Astrocyte of the spinal cord (primary cell): ENCODE data around the gene ONECUT3.

Source experiments
- DNase-seq: peaks from one replicate; pipeline ENCODE4 v3.0.0; 2011; ENCODE audit warnings: low read depth, low spot score
- H3K4me3 ChIP-seq: 2 replicates; pipeline ENCODE4 v1.5.1; 2011; ENCODE audit warnings: low read depth, mild to moderate bottlenecking, low read length, moderate library complexity
- CTCF ChIP-seq: IDR thresholded peaks from 2 replicates; pipeline ENCODE4 v1.5.1; 2012; ENCODE audit warnings: low read depth, mild to moderate bottlenecking, low read length, inconsistent platforms
- in situ Hi-C: cut with HindIII; loops from 2 replicates; pipeline ENCODE4 v1.10.0; 2017; ENCODE audit warnings: low sequenced_read_pairs

The ONECUT3 gene

DNA sequence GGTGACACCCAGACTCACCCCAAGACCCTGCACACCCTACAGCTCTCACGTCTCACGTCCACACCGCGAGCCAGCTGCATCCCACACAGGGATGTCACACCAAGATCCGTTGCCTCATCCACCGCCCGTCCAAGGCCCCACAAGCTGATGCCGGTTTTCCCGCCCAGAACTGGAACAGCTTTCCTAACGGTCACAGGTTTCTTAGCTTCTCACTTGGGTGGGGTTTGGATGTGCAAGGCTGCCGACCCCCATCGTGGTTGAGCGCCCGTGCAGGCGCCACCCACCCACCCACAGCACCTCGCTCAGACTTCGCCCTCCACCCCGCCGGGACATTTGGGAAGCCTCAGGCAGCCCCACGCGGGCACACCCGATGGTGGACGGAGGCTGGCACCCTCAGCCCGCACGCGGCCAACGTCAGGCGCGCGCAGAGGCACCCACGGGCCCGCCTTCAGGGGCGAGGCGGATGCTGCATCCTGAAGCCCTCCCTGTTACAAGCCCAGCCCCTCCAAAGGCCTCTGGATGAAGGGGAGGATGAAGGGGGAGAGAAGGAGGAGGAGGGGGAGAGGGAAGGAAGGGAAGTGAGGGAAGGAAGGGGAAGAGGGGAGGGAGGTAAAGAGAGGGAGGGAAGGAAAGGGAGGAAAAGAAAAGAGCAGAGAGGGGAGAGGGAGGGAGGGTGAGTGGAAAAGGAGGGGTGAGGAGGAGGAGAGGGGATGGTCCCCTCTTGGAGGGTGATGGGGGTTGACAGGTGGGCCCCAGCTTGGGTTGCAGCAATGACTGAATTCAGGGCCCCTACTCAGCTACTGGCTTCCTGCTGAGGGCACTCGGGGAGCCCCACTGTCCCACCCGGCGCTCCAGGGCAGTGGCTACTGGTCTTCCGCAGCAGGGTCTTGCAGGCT is 12.8 kb downstream of the ONECUT3 start:
- TF ChIP-seq CTCF: no peak
- no peak overlapping the region for H3K4me3 ChIP-seq
- in situ Hi-C loops: no loop called here
- DNase-seq: no peak

DNA sequence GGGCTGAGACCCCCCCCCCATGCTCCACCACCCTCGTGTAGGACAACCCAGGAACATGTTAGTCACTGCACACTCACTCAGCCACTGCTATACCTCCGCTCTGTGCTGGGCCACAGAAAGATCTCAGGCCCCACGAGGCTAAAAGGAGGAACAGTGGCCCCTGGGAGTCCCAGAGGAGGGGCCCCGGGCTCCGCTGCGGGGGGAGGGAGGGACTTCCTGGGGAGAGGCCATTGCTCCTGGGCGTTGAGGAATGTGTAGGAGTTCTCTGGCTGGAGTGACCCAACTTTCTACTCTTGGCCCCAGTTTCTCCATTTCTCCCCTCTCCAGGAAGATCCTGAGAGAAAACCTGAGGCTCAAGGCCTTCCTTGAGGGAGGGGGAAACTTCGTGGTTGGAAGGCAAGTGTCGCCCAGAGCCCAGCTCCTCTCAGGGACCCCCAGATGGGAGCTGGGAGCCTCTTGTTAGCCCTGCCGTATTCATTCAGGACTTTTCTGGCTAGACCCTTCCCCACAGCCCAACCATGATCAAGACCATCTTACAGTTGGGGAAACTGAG is 13.6 kb downstream of the ONECUT3 start:
- no peak overlapping the region for H3K4me3 ChIP-seq
- DNase-seq: no peak
- TF ChIP-seq CTCF: no peak
- in situ Hi-C loops: no loop called here

DNA sequence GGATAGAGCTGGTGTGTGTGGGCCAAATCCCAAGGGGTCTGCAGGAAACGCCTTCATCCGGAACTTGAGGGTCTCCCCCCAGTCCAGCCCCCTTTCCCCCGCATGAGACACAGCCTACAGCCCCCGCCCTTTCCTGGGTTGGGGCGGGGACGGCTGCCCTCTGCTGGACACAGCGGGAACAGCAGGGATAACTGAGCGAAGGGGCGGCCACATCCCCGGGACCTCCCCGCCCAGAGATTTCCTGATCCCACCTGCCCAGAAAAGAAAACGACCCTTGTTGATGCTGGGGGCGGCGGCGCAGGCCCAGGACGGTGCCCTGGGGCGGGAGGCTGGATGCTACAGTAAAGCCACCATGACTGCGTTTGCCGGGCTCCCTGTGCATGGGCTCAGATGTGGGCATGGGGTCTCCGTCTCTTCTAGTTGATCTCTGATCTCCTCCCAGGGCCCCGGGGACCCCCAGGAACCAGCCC is 14.2 kb downstream of the ONECUT3 start:
- in situ Hi-C loops: no loop called here
- no peak for DNase-seq
- peak; percentile 95 for TF ChIP-seq CTCF
- no peak overlapping the region for H3K4me3 ChIP-seq

DNA sequence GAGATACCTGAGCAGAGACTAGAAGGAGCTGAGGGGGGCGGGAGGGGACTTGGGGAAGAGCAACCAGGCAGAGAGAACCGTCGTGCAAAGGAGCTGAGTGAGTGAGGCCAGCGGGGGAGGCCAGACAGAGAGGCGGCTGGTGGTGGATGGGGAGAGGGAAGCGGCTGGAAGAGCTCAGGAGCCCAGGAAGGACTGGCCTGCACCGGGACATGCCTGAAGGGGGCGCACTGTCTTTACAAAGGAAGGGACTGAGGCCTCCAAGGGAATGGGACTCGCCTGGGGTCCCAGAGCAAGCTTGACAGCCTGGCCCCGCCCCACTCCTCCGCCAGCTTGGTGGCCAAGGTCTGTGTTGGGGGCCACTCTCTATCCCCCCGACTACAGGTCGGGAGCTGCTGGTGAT is 14.9 kb downstream of the ONECUT3 start:
- no peak overlapping the region for H3K4me3 ChIP-seq
- no peak for DNase-seq
- peak; percentile 47 for TF ChIP-seq CTCF
- in situ Hi-C loops: no loop called here

- in situ Hi-C loops: no loop called here
- DNase-seq: no peak
- H3K4me3 ChIP-seq: no peak overlapping the region
- no peak for TF ChIP-seq CTCF
Observed at GRCh38 chr19:1768918-1769644, 15.8 kb downstream of the ONECUT3 start.

DNA sequence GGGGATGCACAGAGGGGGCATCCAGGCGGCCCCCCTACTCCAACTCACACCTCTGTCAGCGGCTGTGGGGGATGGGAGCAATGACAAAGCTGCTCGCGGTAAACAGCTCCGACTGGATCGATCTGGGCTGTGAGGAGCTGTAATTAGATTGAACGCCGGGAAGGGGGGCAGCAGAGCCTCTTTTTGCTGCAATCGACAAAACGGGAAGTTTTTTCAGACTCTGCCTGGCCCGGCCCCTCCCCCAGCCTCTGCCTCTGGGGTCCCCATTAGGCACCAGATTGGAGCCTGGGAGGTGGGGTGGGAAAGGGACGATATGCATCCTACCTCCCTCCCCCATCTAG is 16.3 kb downstream of the ONECUT3 start:
- in situ Hi-C loops: no loop called here
- no peak for DNase-seq
- no peak for TF ChIP-seq CTCF
- H3K4me3 ChIP-seq: no peak overlapping the region
